ENCODE data around the gene RUFY3.

DNA sequence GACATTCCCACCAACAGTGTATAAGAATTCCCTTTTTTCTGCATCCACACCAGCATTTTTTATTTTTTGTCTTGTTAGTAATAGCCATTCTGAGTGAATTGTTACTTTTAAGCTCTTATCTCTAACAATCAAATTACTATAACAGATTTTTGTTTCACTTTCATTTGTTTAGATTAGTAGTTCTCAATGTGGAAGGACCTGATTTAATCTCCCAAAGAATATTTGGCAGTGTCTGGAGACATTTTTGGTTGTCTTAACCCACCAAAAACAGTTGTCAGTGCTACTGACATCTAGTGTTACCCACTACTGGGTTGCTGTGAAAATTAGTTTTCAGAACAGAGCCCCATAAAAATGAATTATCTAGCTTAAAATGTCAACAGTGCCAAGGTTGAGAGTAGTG, 37.9 kb downstream of the RUFY3 start:
- TF ChIP-seq CTCF (IDR thresholded peaks at IDR 0.05; ENCODE audit: low read depth, low read length, poor library complexity, severe bottlenecking), result no peak
- no peak for TF ChIP-seq EZH2phosphoT487 (IDR thresholded peaks at IDR 0.05; ENCODE audit: borderline replicate concordance, low read length)

Measured in DOHH2 (cell line).